Urinary bladder (tissue), 4 donors: ENCODE measurements around the gene MAP4K3. TPM values are rescaled to one million over a fixed set of nuclear protein-coding genes. Genes with fewer than 3 reads are reported as not detected.

ENCODE experiments used
- DNase-seq: peaks from one replicate; pipeline ENCODE4 v3.0.0-alpha.2; 2015; ENCODE audit errors: extremely low spot score
- H3K27ac ChIP-seq: one replicate; pipeline ENCODE4 v1.5.1; 2013; ENCODE audit warnings: low read depth, mild to moderate bottlenecking, moderate library complexity
- H3K36me3 ChIP-seq: one replicate; pipeline ENCODE4 v1.6.1; 2013; ENCODE audit warnings: mild to moderate bottlenecking, moderate library complexity; ENCODE audit not compliant: insufficient read depth
- H3K4me1 ChIP-seq: one replicate; pipeline ENCODE4 v1.6.1; 2013; ENCODE audit warnings: mild to moderate bottlenecking, moderate library complexity; ENCODE audit not compliant: insufficient read depth
- H3K4me3 ChIP-seq: one replicate; pipeline ENCODE4 v1.5.1; 2013; ENCODE audit warnings: low read depth, low read length
- WGBS: extraction: QIAGEN DNeasy Blood & Tissue Kit; methylation state at CpG from one replicate; pipeline ENCODE4 v1.1.7; 2013; 5-methylcytosine and 5-hydroxymethylcytosine counted together
- polyA plus RNA-seq: library from polyadenylated mRNA; stranded (reverse); fragments of 200-250 nt; gene quantifications from one replicate; pipeline ENCODE4 v1.2.3, GENCODE V29; 2013
- total RNA-seq: library from RNA; depleted of rRNA; stranded (reverse); fragments of >200 nt; gene quantifications from one replicate; pipeline ENCODE4 v1.2.3, GENCODE V29; 2014
- donor health status: healthy with polysubstance abuse.
- donor health status: healthy.

Gene MAP4K3
- total and polyA plus RNA-seq, 2 donors = 18.1 to 208 TPM

- Histone ChIP-seq H3K36me3 (no peaks in the 10 kb centered on the region), H3K27ac (no peak overlapping the region), H3K4me3 (no peak overlapping the region), H3K4me1 (no peaks in the 10 kb centered on the region)
- no peak for DNase-seq
- 94% methylated on average over 6 of the region's 6 CpGs for WGBS
Measured at GRCh38 chr2:39383146-39383545, 53.9 kb downstream of the MAP4K3 start.

GRCh38 chr2:39381653-39382052 is 55.4 kb downstream of the MAP4K3 start:
- Histone ChIP-seq H3K4me1 (no peaks in the 10 kb centered on the region), H3K27ac (no peak overlapping the region), H3K36me3 (no peaks in the 10 kb centered on the region), H3K4me3 (no peak overlapping the region)
- WGBS = 76% methylated on average over 5 of the region's 5 CpGs
- DNase-seq = no peak

GRCh38 chr2:39380525-39381150 is 56.4 kb downstream of the MAP4K3 start:
- DNase-seq = no peak
- H3K4me1 ChIP-seq = no peaks in the 10 kb centered on the region
- no peaks in the 10 kb centered on the region for H3K36me3 ChIP-seq
- H3K4me3 ChIP-seq = no peak overlapping the region
- 23% methylated on average over 2 of the region's 2 CpGs for WGBS
- H3K27ac ChIP-seq = no peak overlapping the region

GRCh38 chr2:39379643-39380524 is 57.2 kb downstream of the MAP4K3 start:
- no peaks in the 10 kb centered on the region for H3K4me1 ChIP-seq
- H3K36me3 ChIP-seq = no peaks in the 10 kb centered on the region
- H3K27ac ChIP-seq = no peak overlapping the region
- no peak for DNase-seq
- H3K4me3 ChIP-seq = no peak overlapping the region

GRCh38 chr2:39378968-39379367 is 58.1 kb downstream of the MAP4K3 start:
- WGBS = 33% methylated on average over 1 of the region's 1 CpG
- H3K4me1 ChIP-seq = no peaks in the 10 kb centered on the region
- no peaks in the 10 kb centered on the region for H3K36me3 ChIP-seq
- no peak overlapping the region for H3K27ac ChIP-seq
- no peak for DNase-seq
- H3K4me3 ChIP-seq = no peak overlapping the region

- no peaks in the 10 kb centered on the region for H3K36me3 ChIP-seq
- H3K4me1 ChIP-seq = no peaks in the 10 kb centered on the region
- H3K27ac ChIP-seq = no peak overlapping the region
- DNase-seq = no peak
- H3K4me3 ChIP-seq = no peak overlapping the region
- 69% methylated on average over 2 of the region's 2 CpGs for WGBS
Measured at GRCh38 chr2:39377226-39377939, 59.7 kb downstream of the MAP4K3 start.

GRCh38 chr2:39375917-39376316 is 61.2 kb downstream of the MAP4K3 start:
- DNase-seq = no peak
- WGBS = 96% methylated on average over 2 of the region's 2 CpGs
- Histone ChIP-seq H3K4me3 (no peak overlapping the region), H3K36me3 (no peaks in the 10 kb centered on the region), H3K4me1 (no peaks in the 10 kb centered on the region), H3K27ac (no peak overlapping the region)

- Histone ChIP-seq H3K27ac (no peak overlapping the region), H3K4me1 (no peaks in the 10 kb centered on the region), H3K36me3 (no peaks in the 10 kb centered on the region), H3K4me3 (no peak overlapping the region)
- no peak for DNase-seq
- WGBS = 47% methylated on average over 2 of the region's 2 CpGs
Measured at GRCh38 chr2:39373181-39373802, 63.8 kb downstream of the MAP4K3 start.

- H3K36me3 ChIP-seq = no peaks in the 10 kb centered on the region
- no peak overlapping the region for H3K27ac ChIP-seq
- H3K4me3 ChIP-seq = no peak overlapping the region
- no peak for DNase-seq
- H3K4me1 ChIP-seq = no peaks in the 10 kb centered on the region
- 92% methylated on average over 2 of the region's 2 CpGs for WGBS
Measured at GRCh38 chr2:39370101-39370500, 67.0 kb downstream of the MAP4K3 start.

GRCh38 chr2:39368846-39369245 is 68.2 kb downstream of the MAP4K3 start:
- H3K4me1 ChIP-seq = no peaks in the 10 kb centered on the region
- H3K27ac ChIP-seq = no peak overlapping the region
- no peaks in the 10 kb centered on the region for H3K36me3 ChIP-seq
- WGBS = 81% methylated on average over 3 of the region's 3 CpGs
- H3K4me3 ChIP-seq = no peak overlapping the region
- no peak for DNase-seq

- no peak for DNase-seq
- Histone ChIP-seq H3K4me3 (no peak overlapping the region), H3K36me3 (no peaks in the 10 kb centered on the region), H3K4me1 (no peaks in the 10 kb centered on the region), H3K27ac (no peak overlapping the region)
- 74% methylated on average over 3 of the region's 3 CpGs for WGBS
Measured at GRCh38 chr2:39368376-39368775, 68.7 kb downstream of the MAP4K3 start.

- Histone ChIP-seq H3K36me3 (no peaks in the 10 kb centered on the region), H3K4me1 (no peaks in the 10 kb centered on the region), H3K27ac (no peak overlapping the region), H3K4me3 (no peak overlapping the region)
- WGBS = 98% methylated on average over 4 of the region's 4 CpGs
- DNase-seq = no peak
Measured at GRCh38 chr2:39362595-39362994, 74.5 kb downstream of the MAP4K3 start.

- DNase-seq = no peak
- Histone ChIP-seq H3K4me3 (no peak overlapping the region), H3K27ac (no peak overlapping the region), H3K4me1 (no peaks in the 10 kb centered on the region), H3K36me3 (no peaks in the 10 kb centered on the region)
Measured at GRCh38 chr2:39361511-39361910, 75.6 kb downstream of the MAP4K3 start.
